Prostate gland (tissue), 2 donors: ENCODE results near the gene SLCO4A1.

Experiments
- CTCF ChIP-seq, 4 experiments: fragments of 200-600 bp in 2 of 4; fragments of 450-650 bp in 2 of 4; sonication (generic) in 2 of 4; IDR thresholded peaks; 1 replicate in 3 of 4; 2 replicates in 1 of 4; pipeline ENCODE4 v1.5.1; 2016 to 2019; ENCODE audit warnings: antibody characterized with exemption in 4 of 4, mild to moderate bottlenecking in 2 of 4, moderate library complexity in 2 of 4
- POLR2A ChIP-seq: fragments of 450-650 bp; IDR thresholded peaks from one replicate; pipeline ENCODE4 v1.6.1; 2016; ENCODE audit warnings: antibody characterized with exemption, mild to moderate bottlenecking
- POLR2AphosphoS5 ChIP-seq: sonication (generic); formaldehyde crosslinking; IDR thresholded peaks from one replicate; pipeline ENCODE4 v1.6.1; 2017; ENCODE audit warnings: antibody characterized with exemption

DNA sequence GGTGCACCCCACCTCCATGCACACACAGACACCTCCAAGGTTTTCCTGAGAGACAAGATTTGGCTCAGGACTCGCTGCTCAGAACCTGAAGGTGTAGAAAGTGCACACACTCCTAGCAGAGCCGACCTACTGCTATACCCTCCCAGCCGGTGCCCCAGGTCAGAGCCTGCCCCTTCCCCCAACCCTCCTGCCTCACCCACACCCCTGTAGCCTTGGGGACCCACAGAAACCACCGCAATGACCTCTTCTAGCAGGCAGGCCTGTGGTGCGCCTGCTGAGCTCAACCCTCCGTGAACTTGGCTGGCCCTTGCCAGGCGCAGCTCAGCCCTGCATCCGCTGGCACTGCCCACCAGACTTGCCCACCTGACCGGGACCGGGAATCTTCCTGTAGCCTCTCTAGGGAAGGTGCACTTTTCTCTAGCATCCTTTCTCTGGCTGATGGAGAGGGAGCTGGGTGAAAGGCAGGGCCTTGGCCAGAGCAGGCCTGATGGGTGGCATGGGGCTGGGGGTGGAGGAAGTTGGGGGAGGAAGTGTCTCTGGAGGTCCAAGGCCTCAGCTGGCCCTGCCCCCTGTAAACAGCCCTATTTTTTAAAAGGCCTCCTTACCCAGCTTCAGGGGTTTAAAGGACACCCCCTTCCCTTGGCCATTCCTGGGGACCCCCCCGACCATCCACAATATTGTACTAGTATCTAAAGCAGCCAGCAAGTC, 36.9 kb upstream of the SLCO4A1 start:
- no peak for TF ChIP-seq CTCF (IDR thresholded peaks at IDR 0.05)
- no peak for TF ChIP-seq POLR2A
- TF ChIP-seq POLR2AphosphoS5: no peak
